Suprapubic skin (tissue), 4 donors: ENCODE measurements around the gene RBKS.

Experiments
- CTCF ChIP-seq, 2 donors: fragments of 200-600 bp in 1 of 2; fragments of 450-650 bp in 1 of 2; sonication (generic) in 1 of 2; IDR thresholded peaks; one replicate each; pipeline ENCODE4 v1.5.1; 2016 to 2019; ENCODE audit warnings: antibody characterized with exemption in 2 of 2, mild to moderate bottlenecking in 1 of 2, moderate library complexity in 1 of 2
- EP300 ChIP-seq: sonication (generic); formaldehyde crosslinking; IDR thresholded peaks from one replicate; pipeline ENCODE4 v1.6.1; 2017; ENCODE audit warnings: antibody characterized with exemption
- POLR2A ChIP-seq, 2 donors: fragments of 450-650 bp; IDR thresholded peaks; one replicate each; pipeline ENCODE4 v1.6.1; 2017; ENCODE audit warnings: antibody characterized with exemption in 2 of 2, mild to moderate bottlenecking in 2 of 2, moderate library complexity in 2 of 2
- POLR2AphosphoS5 ChIP-seq, 3 donors: sonication (generic); formaldehyde crosslinking; IDR thresholded peaks; one replicate each; pipeline ENCODE4 v1.6.1; 2017; ENCODE audit warnings: antibody characterized with exemption in 3 of 3

- TF ChIP-seq POLR2AphosphoS5 (IDR thresholded peaks at IDR 0.05) (no peak), EP300 (no peak), POLR2A (IDR thresholded peaks at IDR 0.05) (no peak), CTCF (IDR thresholded peaks at IDR 0.05) (no peak)
Observed at GRCh38 chr2:27790796-27791195, 99.4 kb downstream of the RBKS start.
